ENCODE results near the gene KLHL35. TPM values are rescaled to one million over a fixed set of nuclear protein-coding genes. Genes with fewer than 3 reads are reported as not detected.

Gene KLHL35
- total RNA-seq, 1 experiment from 2014 or later = 0.83 TPM

DNA sequence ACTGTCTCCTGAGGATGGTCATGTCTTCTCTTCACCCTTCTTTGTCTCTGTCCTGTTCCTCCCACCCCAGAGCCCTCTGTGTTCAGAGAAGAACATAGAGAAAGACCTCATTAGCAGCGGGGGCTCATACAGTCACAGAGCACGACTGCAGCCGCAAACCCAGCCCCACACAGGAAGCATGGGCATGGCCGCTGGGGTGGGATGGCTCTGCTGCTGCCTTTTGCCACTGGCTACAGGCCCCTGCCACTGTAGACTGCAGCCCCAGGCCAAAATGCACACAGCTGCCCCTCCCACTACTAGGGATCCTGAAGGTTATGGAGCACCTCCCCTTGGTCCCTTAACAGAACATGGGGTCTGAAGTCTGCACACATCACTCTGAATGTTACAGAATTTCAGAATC, 34.9 kb upstream of the KLHL35 start:
- H3K27ac ChIP-seq (ENCODE audit: insufficient read length, low read depth, low read length) = no peak overlapping the region
- no peak overlapping the region for H2BK120ac ChIP-seq (ENCODE audit: low read depth, low read length, poor library complexity, severe bottlenecking)
- no peaks in the 10 kb centered on the region for H3K23me2 ChIP-seq (ENCODE audit: insufficient read length, low read depth, low read length, poor library complexity, severe bottlenecking)
- DNase-seq = no peak
- no peak overlapping the region for H2AK5ac ChIP-seq (ENCODE audit: insufficient read length, low read length)
- H3K4ac ChIP-seq (ENCODE audit: low read depth, low read length) = no peak overlapping the region
- H4K5ac ChIP-seq (ENCODE audit: insufficient read length, low read depth, low read length) = no peak overlapping the region
- H3K27ac Mint-ChIP-seq = peak overlapping the region in 1 of 3 experiments; percentile 46; a peak in 1 of 7 replicates
- H3K36me3 Mint-ChIP-seq (ENCODE audit: insufficient read depth in 1 of 3, low read depth in 3 of 3) = no peaks in the 10 kb centered on the region
- no peaks in the 10 kb centered on the region for H4K20me1 ChIP-seq (ENCODE audit: control insufficient read depth, insufficient read depth, insufficient read length)
- no peak overlapping the region for H2AFZ ChIP-seq (ENCODE audit: low read length)
- H3K4me1 ChIP-seq (ENCODE audit: insufficient read depth, low read length) = no peaks in the 10 kb centered on the region
- H3K56ac ChIP-seq (ENCODE audit: insufficient read length, low read depth, low read length) = no peak overlapping the region
- H2BK5ac ChIP-seq (ENCODE audit: insufficient read length, low read length) = no peak overlapping the region
- H3K4me2 ChIP-seq (ENCODE audit: insufficient read depth, insufficient read length, low read length) = no peak overlapping the region
- H2BK12ac ChIP-seq (ENCODE audit: insufficient read length, low read depth, low read length) = no peak overlapping the region
- H3K14ac ChIP-seq (ENCODE audit: insufficient read depth, low read length) = no peak overlapping the region
- H3K4me1 Mint-ChIP-seq = peaks cover 38 to 45% of the 10 kb centered on the region in 2 experiments
- no peak overlapping the region for H2BK20ac ChIP-seq (ENCODE audit: low read depth, low read length, poor library complexity, severe bottlenecking)
- H3K27me3 Mint-ChIP-seq (ENCODE audit: low read depth) = no peaks in the 10 kb centered on the region; the same call in 1 of the 2 replicates
- no peaks in the 10 kb centered on the region for H3K79me2 ChIP-seq (ENCODE audit: insufficient read depth, low read length)
- H4K91ac ChIP-seq (ENCODE audit: insufficient read length, low read depth, low read length) = no peak overlapping the region
- H3K9ac ChIP-seq (ENCODE audit: extremely low read depth, insufficient read length, low read length) = no peak overlapping the region
- no peak overlapping the region for H3K4me3 Mint-ChIP-seq
- no peaks in the 10 kb centered on the region for H3K9me3 ChIP-seq (ENCODE audit: control insufficient read depth, low read depth, low read length)
- TF ChIP-seq CTCF (conservative IDR thresholded peaks at IDR 0.05) = no peak
- H3K23ac ChIP-seq (ENCODE audit: insufficient read length, low read depth, low read length) = no peak overlapping the region
- no peak overlapping the region for H2BK15ac ChIP-seq (ENCODE audit: low read depth, low read length)
- no peak overlapping the region for H4K8ac ChIP-seq (replicated peaks; ENCODE audit: insufficient read length, low read depth, low read length)
- no CpG with 5 or more reads among the region's 4 CpGs for WGBS (ENCODE audit: extremely low coverage, insufficient read length, low lambda C conversion rate)
- H3K27me3 ChIP-seq (ENCODE audit: insufficient read depth, low read length) = no peaks in the 10 kb centered on the region
- H3K18ac ChIP-seq (ENCODE audit: insufficient read length, low read depth, low read length) = no peak overlapping the region
- no peak overlapping the region for H3T11ph ChIP-seq (ENCODE audit: low read length)
- no peaks in the 10 kb centered on the region for H3K9me3 Mint-ChIP-seq
- H3K79me1 ChIP-seq (ENCODE audit: insufficient read depth, low read depth, low read length, poor library complexity, severe bottlenecking) = no peaks in the 10 kb centered on the region
